Activated CD8-positive, alpha-beta T cell treated with anti-CD3 and anti-CD28 coated beads for 36 hours (primary cell): Measurements from ENCODE around the gene MRTFA. TPM values are rescaled to one million over a fixed set of nuclear protein-coding genes. Genes with fewer than 3 reads are reported as not detected.

Source experiments
- ATAC-seq: fragments of 200-7000 bp; cut with Tn5 transposase; one replicate; pipeline ENCODE4 v1.10.0; 2021; ENCODE audit warnings: mild to moderate bottlenecking, moderate library complexity
- CTCF ChIA-PET: fragments of 350-600 bp; sonication (Branson Sonifier 250); formaldehyde crosslinking; loops from one replicate; lab custom pipeline; 2021; ENCODE audit warnings: antibody characterized with exemption; lab: Charles Lee
- POLR2A ChIA-PET: fragments of 350-600 bp; sonication (Branson Sonifier 250); formaldehyde crosslinking; loops from one replicate; lab custom pipeline; 2021; ENCODE audit warnings: antibody characterized with exemption; lab: Charles Lee
- DNase-seq: peaks from one replicate; pipeline ENCODE4 v3.0.0-alpha.2; 2020
- H3K27ac Mint-ChIP-seq: one replicate; pipeline ENCODE4 v1.8.0; 2021; ENCODE audit warnings: mild to moderate bottlenecking, mixed read lengths
- H3K27me3 Mint-ChIP-seq: one replicate; pipeline ENCODE4 v1.8.0; 2021; ENCODE audit warnings: mixed read lengths
- H3K36me3 Mint-ChIP-seq: one replicate; pipeline ENCODE4 v1.8.0; 2021; ENCODE audit warnings: low read depth, mixed read lengths
- H3K4me1 Mint-ChIP-seq: one replicate; pipeline ENCODE4 v1.8.0; 2021; ENCODE audit warnings: low read depth, mixed read lengths
- H3K4me3 Mint-ChIP-seq: one replicate; pipeline ENCODE4 v1.8.0; 2021; ENCODE audit warnings: mild to moderate bottlenecking, moderate library complexity, mixed read lengths
- H3K9me3 Mint-ChIP-seq: one replicate; pipeline ENCODE4 v1.8.0; 2021; ENCODE audit warnings: mixed read lengths
- CTCF ChIP-seq: fragments of 200-600 bp; IDR thresholded peaks from one replicate; pipeline ENCODE4 v1.8.0; 2022; ENCODE audit warnings: antibody characterized with exemption, mild to moderate bottlenecking
- intact Hi-C: fragments of 100-400 bp; cut with micrococcal nuclease; formaldehyde crosslinking; loops from one replicate; pipeline ENCODE4 v1.10.0; 2022
- total RNA-seq, 2 experiments: library from RNA; stranded (reverse); gene quantifications; one replicate each; pipeline ENCODE4 v1.2.3, GENCODE V29; 2021

The MRTFA gene
- total RNA-seq, 2 experiments from 2014 or later = 37.4 to 40.0 TPM

DNA sequence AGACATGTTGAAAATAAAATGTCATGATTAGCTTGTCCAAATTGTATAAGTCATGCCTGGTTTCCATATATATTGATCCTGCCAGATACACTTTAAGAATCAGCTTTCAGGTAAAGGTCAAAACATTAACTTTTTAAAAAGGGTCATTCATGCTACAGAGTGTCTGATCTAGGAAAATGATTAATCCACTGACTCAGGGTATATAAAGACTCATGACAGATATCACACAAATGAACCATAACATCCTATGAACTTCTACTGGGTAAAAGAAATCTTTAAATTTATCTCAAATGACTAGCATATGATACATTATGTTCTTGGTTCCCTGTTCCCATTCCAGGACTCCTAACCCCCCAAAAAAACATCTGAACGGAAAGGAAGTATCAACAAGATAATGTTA is 11.7 kb downstream of the MRTFA start:
- Mint-ChIP-seq H3K27me3 (no peaks in the 10 kb centered on the region), H3K36me3 (peaks cover 14% of the 10 kb centered on the region), H3K27ac (no peak overlapping the region), H3K9me3 (peaks cover 13% of the 10 kb centered on the region), H3K4me3 (no peak overlapping the region), H3K4me1 (peaks cover 18% of the 10 kb centered on the region)
- POLR2A ChIA-PET = no interaction called here
- DNase-seq (no peak), ATAC-seq (no peak)
- TF ChIP-seq CTCF = no peak
- intact Hi-C loops = no loop called here
- CTCF ChIA-PET = interaction anchor here (1.1 kb wide), 2 partner anchors 138 to 188 kb away, joined by 3 to 5 read pairs; no protein-coding TSS in a partner anchor

DNA sequence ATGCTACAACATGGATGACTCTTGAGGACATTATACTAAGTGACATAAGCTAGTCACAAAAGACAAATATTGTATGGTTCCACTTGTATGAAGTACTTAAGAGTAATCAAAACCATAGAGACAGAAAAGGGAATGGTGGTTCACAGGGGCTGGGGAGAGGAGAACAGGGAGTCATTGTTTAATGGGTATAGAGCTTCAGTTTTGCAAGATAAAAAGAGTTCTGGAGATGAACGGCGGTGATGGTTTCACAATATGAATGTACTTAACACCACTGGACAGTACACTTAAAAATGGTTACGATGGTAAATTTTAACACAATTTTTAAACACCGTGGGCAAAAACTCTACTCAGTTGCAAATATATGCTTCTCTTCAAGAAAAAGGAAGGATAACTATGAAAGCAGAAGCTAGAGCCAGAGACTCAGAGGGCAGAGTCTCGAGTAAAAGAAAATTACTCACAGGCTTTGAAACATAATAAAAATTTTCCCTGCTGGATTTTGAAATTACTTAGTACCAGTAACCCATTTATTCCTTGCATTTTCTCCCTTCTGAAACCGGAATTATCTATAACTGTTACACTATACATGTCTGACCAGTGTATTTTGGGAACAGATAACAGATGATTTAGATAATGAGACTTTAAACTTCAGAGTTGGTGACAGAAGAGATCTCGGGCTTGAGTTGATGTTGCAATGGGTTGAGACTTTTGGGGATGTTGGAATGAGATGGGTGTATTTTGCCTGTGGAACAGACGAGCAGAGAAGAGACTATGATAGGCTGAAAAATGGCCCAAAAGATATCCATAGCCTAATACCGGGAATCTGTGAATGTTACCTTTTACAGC is 15.0 kb downstream of the MRTFA start:
- no peak for ATAC-seq
- Mint-ChIP-seq H3K4me1 (peaks cover 11% of the 10 kb centered on the region), H3K4me3 (no peak overlapping the region), H3K27me3 (no peaks in the 10 kb centered on the region), H3K9me3 (peaks cover 14% of the 10 kb centered on the region), H3K27ac (no peak overlapping the region), H3K36me3 (peaks cover 25% of the 10 kb centered on the region)
- intact Hi-C loops = no loop called here
- POLR2A ChIA-PET = interaction anchor here (0.6 to 1.1 kb wide), 2 partner anchors 38 to 118 kb away, joined by 3 read pairs; no protein-coding TSS in a partner anchor
- DNase-seq = no peak
- CTCF ChIA-PET = interaction anchor here (1.2 to 1.6 kb wide), 2 partner anchors 10 to 24 kb away, joined by 3 read pairs; no protein-coding TSS in a partner anchor
- TF ChIP-seq CTCF = no peak

GRCh38 chr22:40620464-40621046 is 16.0 kb downstream of the MRTFA start:
- Mint-ChIP-seq H3K4me3 (no peak overlapping the region), H3K36me3 (peaks cover 25% of the 10 kb centered on the region), H3K27ac (no peak overlapping the region), H3K27me3 (no peaks in the 10 kb centered on the region), H3K9me3 (peaks cover 14% of the 10 kb centered on the region), H3K4me1 (peaks cover 11% of the 10 kb centered on the region)
- ATAC-seq (no peak), DNase-seq (no peak)
- intact Hi-C loops = no loop called here
- no peak for TF ChIP-seq CTCF
- ChIA-PET CTCF (interaction anchor here (1.2 to 1.6 kb wide), 3 partner anchors 9 to 25 kb away, joined by 3 read pairs; no protein-coding TSS in a partner anchor), POLR2A (interaction anchor here (1.1 kb wide), 1 partner anchor 38 kb away, joined by 3 read pairs; no protein-coding TSS in a partner anchor)

DNA sequence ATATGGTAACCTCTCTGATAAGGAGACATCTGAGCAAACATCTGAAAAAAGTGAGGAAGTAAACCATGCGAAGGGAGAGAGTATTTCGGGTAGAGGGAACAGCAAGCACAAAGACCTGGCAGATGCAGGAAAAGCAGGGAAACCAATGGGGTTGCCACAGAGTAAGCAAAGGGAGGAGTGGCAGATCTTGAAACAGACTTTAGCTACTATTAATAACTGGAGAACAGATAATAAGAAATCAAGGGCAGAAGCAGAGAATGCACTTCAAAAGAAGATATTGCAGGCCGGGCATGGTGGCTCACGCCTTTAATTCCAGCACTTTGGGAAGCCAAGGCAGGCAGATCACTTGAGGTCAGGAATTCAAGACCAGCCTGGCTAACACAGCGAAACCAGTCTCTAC is 18.1 kb downstream of the MRTFA start:
- Mint-ChIP-seq H3K4me1 (peaks cover 6% of the 10 kb centered on the region), H3K9me3 (peaks cover 14% of the 10 kb centered on the region), H3K27me3 (no peaks in the 10 kb centered on the region), H3K27ac (no peak overlapping the region), H3K36me3 (peaks cover 25% of the 10 kb centered on the region), H3K4me3 (no peak overlapping the region)
- intact Hi-C loops = no loop called here
- CTCF ChIA-PET = no interaction called here
- DNase-seq (no peak), ATAC-seq (no peak)
- no peak for TF ChIP-seq CTCF
- POLR2A ChIA-PET = interaction anchor here (1.1 kb wide), 1 partner anchor 13 kb away, joined by 3 read pairs; no protein-coding TSS in a partner anchor
